GM12878 (cell line): ENCODE results near the gene PKHD1.

Experiments used
- EZH2 ChIP-seq: IDR thresholded peaks from 2 replicates; pipeline ENCODE4 v1.6.1; 2012; ENCODE audit warnings: low read depth, mild to moderate bottlenecking, control low read depth, inconsistent platforms, low read length, borderline replicate concordance; ENCODE audit not compliant: control insufficient read depth
- IRF4 ChIP-seq: IDR thresholded peaks from 2 replicates; pipeline ENCODE4 v1.6.1; 2011; ENCODE audit warnings: low read depth, low read length
- NBN ChIP-seq: fragments of 450-650 bp; IDR thresholded peaks from 2 replicates; pipeline ENCODE4 v1.6.1; 2016
- NFIC ChIP-seq: IDR thresholded peaks from 2 replicates; pipeline ENCODE4 v1.6.1; 2012; ENCODE audit warnings: low read depth, mild to moderate bottlenecking, inconsistent platforms, low read length, moderate library complexity
- NR2F1 ChIP-seq: fragments of 450-650 bp; conservative IDR thresholded peaks from 2 replicates; pipeline ENCODE4 v1.6.1; 2017; ENCODE audit warnings: mild to moderate bottlenecking
- POLR2A ChIP-seq: IDR thresholded peaks from 2 replicates; pipeline ENCODE4 v1.6.1; 2011; ENCODE audit warnings: low read depth, mild to moderate bottlenecking, low read length
- SIN3A ChIP-seq: IDR thresholded peaks from 2 replicates; pipeline ENCODE4 v1.6.1; 2012; ENCODE audit warnings: low read depth, low read length, improper control_type of control experiment
- SUZ12 ChIP-seq: fragments of 200-600 bp; sonication (generic); IDR thresholded peaks from one replicate; pipeline ENCODE4 v1.6.1; 2018; ENCODE audit warnings: antibody characterized with exemption, mild to moderate bottlenecking; ENCODE audit not compliant: unreplicated experiment
- YBX1 ChIP-seq: fragments of 450-650 bp; IDR thresholded peaks from 2 replicates; pipeline ENCODE4 v1.6.1; 2016; ENCODE audit warnings: antibody characterized with exemption
- ZNF217 ChIP-seq: fragments of 450-650 bp; IDR thresholded peaks from 2 replicates; pipeline ENCODE4 v1.6.1; 2017; ENCODE audit warnings: antibody characterized with exemption, mild to moderate bottlenecking
- TF ChIP-seq, protein P1 (sequence below): IDR thresholded peaks from 2 replicates; pipeline ENCODE4 v1.6.1; 2011; ENCODE audit warnings: borderline replicate concordance, low read depth, mild to moderate bottlenecking, moderate library complexity, mixed read lengths, low read length; ENCODE audit not compliant: insufficient read depth; ENCODE audit errors: extremely low read length
- TF ChIP-seq, protein P2 (sequence below), 3 experiments: IDR thresholded peaks in 2 of 3; conservative IDR thresholded peaks in 1 of 3; 2 replicates each; pipeline ENCODE4 v1.5.1; 2011; ENCODE audit warnings: low read depth in 3 of 3, low read length in 3 of 3, mild to moderate bottlenecking in 3 of 3, control low read depth in 2 of 3, moderate library complexity in 2 of 3, inconsistent platforms in 1 of 3, mixed read lengths in 1 of 3; ENCODE audit not compliant: control insufficient read depth in 2 of 3, insufficient read depth in 1 of 3; ENCODE audit errors: extremely low read depth in 1 of 3
- TF ChIP-seq, protein P3 (sequence below): IDR thresholded peaks from 2 replicates; pipeline ENCODE4 v1.6.1; 2012; ENCODE audit warnings: low read depth, low read length, improper control_type of control experiment

DNA sequence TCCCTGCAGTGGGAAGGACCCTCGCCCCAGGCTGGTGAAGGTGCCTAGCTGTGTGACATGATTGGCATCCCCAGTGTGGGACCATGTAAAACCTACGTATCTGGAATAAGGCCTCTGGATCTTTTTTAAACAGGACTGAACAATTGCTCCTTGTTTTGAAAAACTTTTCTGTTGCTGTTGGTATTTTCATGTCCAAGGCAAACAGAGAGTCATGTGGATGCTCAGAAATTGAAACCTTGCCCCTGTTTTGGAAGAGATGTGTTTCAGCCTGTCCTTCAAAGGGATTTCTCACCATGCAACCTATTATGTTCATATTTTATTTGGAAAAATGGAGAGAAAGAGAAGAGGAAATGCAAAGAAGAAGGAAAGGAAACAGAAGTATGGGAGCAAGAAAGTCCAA, 362.3 kb downstream of the PKHD1 start:
- TF ChIP-seq EZH2 (no peak), NBN (no peak), SUZ12 (no peak), ZNF217 (no peak), POLR2A (no peak), IRF4 (no peak), NR2F1 (no peak), NFIC (no peak), YBX1 (no peak), SIN3A (no peak)
- TF ChIP-seq, protein P1, sequence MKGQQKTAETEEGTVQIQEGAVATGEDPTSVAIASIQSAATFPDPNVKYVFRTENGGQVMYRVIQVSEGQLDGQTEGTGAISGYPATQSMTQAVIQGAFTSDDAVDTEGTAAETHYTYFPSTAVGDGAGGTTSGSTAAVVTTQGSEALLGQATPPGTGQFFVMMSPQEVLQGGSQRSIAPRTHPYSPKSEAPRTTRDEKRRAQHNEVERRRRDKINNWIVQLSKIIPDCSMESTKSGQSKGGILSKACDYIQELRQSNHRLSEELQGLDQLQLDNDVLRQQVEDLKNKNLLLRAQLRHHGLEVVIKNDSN, result no peak
- TF ChIP-seq, protein P2, sequence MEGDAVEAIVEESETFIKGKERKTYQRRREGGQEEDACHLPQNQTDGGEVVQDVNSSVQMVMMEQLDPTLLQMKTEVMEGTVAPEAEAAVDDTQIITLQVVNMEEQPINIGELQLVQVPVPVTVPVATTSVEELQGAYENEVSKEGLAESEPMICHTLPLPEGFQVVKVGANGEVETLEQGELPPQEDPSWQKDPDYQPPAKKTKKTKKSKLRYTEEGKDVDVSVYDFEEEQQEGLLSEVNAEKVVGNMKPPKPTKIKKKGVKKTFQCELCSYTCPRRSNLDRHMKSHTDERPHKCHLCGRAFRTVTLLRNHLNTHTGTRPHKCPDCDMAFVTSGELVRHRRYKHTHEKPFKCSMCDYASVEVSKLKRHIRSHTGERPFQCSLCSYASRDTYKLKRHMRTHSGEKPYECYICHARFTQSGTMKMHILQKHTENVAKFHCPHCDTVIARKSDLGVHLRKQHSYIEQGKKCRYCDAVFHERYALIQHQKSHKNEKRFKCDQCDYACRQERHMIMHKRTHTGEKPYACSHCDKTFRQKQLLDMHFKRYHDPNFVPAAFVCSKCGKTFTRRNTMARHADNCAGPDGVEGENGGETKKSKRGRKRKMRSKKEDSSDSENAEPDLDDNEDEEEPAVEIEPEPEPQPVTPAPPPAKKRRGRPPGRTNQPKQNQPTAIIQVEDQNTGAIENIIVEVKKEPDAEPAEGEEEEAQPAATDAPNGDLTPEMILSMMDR (IDR thresholded peaks at IDR 0.05 in 2 of 3, conservative IDR thresholded peaks at IDR 0.05 in 1 of 3; ENCODE audit: control insufficient read depth in 2 of 3, extremely low read depth in 1 of 3, insufficient read depth in 1 of 3, low read depth in 3 of 3, low read length in 3 of 3), result no peak
- TF ChIP-seq, protein P3, sequence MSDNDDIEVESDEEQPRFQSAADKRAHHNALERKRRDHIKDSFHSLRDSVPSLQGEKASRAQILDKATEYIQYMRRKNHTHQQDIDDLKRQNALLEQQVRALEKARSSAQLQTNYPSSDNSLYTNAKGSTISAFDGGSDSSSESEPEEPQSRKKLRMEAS, result no peak
